HL-60/S4 treated with phorbol 12-myristate 13-acetate at 8.2 ng/mL for 4 days and 3 days (cell line): ENCODE data around the gene LZTS2.
"Not testable (repeated sequence)": the region's sequence is repeated elsewhere in the genome, so short reads cannot be mapped to it uniquely, and the experiment has no call there.

ENCODE experiments used
- in situ Hi-C: fragments of 300-500 bp; cut with MboI; formaldehyde crosslinking; loops from 2 replicates; pipeline ENCODE4 v1.15.0; 2022; ENCODE audit warnings: low sequenced_read_pairs

Gene LZTS2

GRCh38 chr10:101031128-101031795 lies 31.7 kb downstream of the LZTS2 start, which contains the start of the genes PDZD7 and SFXN3:
TSS of gene PDZD7 (minus strand) at chr10:101031129. CDS start at chr10:101030219, 910 bp downstream.
TSS of gene SFXN3 (plus strand) at chr10:101031234. CDS start at chr10:101034695, 3,461 bp downstream.
- in situ Hi-C loops: no loop called here

GRCh38 chr10:101031796-101032636 lies 32.4 kb downstream of the LZTS2 start:
- in situ Hi-C loops: no loop called here

- in situ Hi-C loops: no loop called here
These were observed 33.1 kb downstream of the LZTS2 start for GRCh38 chr10:101032637-101033224.

GRCh38 chr10:101033276-101033675 lies 33.7 kb downstream of the LZTS2 start:
- in situ Hi-C loops: no loop called here

GRCh38 chr10:101034404-101034803 lies 34.8 kb downstream of the LZTS2 start:
- in situ Hi-C loops: not testable (repeated sequence)

GRCh38 chr10:101035314-101035713 lies 35.7 kb downstream of the LZTS2 start:
- in situ Hi-C loops: no loop called here

- in situ Hi-C loops: no loop called here
These were observed 36.5 kb downstream of the LZTS2 start for GRCh38 chr10:101035916-101036702.

GRCh38 chr10:101036726-101037125 lies 37.1 kb downstream of the LZTS2 start:
- in situ Hi-C loops: no loop called here

- in situ Hi-C loops: no loop called here
These were observed 38.9 kb downstream of the LZTS2 start for GRCh38 chr10:101038484-101038883.

- in situ Hi-C loops: no loop called here
These were observed 40.5 kb downstream of the LZTS2 start for GRCh38 chr10:101040061-101040460.

GRCh38 chr10:101040851-101041250 lies 41.2 kb downstream of the LZTS2 start:
- in situ Hi-C loops: no loop called here

GRCh38 chr10:101041252-101041761 lies 41.7 kb downstream of the LZTS2 start:
- in situ Hi-C loops: no loop called here

GRCh38 chr10:101042118-101042517 lies 42.5 kb downstream of the LZTS2 start:
- in situ Hi-C loops: no loop called here

- in situ Hi-C loops: no loop called here
These were observed 43.2 kb downstream of the LZTS2 start for GRCh38 chr10:101042667-101043362.

GRCh38 chr10:101043363-101043707 lies 43.7 kb downstream of the LZTS2 start:
- in situ Hi-C loops: no loop called here

- in situ Hi-C loops: no loop called here
These were observed 44.5 kb downstream of the LZTS2 start for GRCh38 chr10:101044117-101044516.

GRCh38 chr10:101046332-101047238 lies 47.0 kb downstream of the LZTS2 start:
- in situ Hi-C loops: no loop called here

GRCh38 chr10:101047268-101047667 lies 47.7 kb downstream of the LZTS2 start:
- in situ Hi-C loops: no loop called here
